GM21576 (cell line): ENCODE data around the gene REEP6.

Experiments used
- ATAC-seq: cut with Tn5 transposase; IDR thresholded peaks from one replicate; pipeline ENCODE4 v1.9.1; 2021; ENCODE audit warnings: mild to moderate bottlenecking, moderate library complexity; ENCODE audit not compliant: unreplicated experiment

The REEP6 gene

GRCh38 chr19:1491114-1491848 lies at the start of gene REEP6:
Gene REEP6 (plus strand): TSS chr19:1491181. CDS start chr19:1491270, 89 bp downstream.
- ATAC-seq, result no peak

- no peak for ATAC-seq
These were observed 49.1 kb upstream of the REEP6 start for GRCh38 chr19:1441677-1442438.

- ATAC-seq, result peak; percentile 56
These were observed 45.6 kb upstream of the REEP6 start for GRCh38 chr19:1445185-1445931.

GRCh38 chr19:1445932-1446712 lies 44.9 kb upstream of the REEP6 start:
- ATAC-seq, result no peak

- no peak for ATAC-seq
These were observed 44.1 kb upstream of the REEP6 start for GRCh38 chr19:1446713-1447481.

GRCh38 chr19:1447504-1447903 lies 43.5 kb upstream of the REEP6 start:
- no peak for ATAC-seq

GRCh38 chr19:1447944-1448343 lies 43.0 kb upstream of the REEP6 start:
- ATAC-seq, result no peak

- ATAC-seq, result no peak
These were observed 41.2 kb upstream of the REEP6 start, which contains the start of gene APC2 for GRCh38 chr19:1449467-1450442. Gene APC2 (plus strand): TSS chr19:1450121. CDS start chr19:1453002, 2,881 bp downstream.

- ATAC-seq, result no peak
These were observed 39.9 kb upstream of the REEP6 start for GRCh38 chr19:1450735-1451731.

- no peak for ATAC-seq
These were observed 38.8 kb upstream of the REEP6 start for GRCh38 chr19:1451916-1452801.

GRCh38 chr19:1452802-1453524 lies 38.0 kb upstream of the REEP6 start:
- ATAC-seq, result no peak

- ATAC-seq, result no peak
These were observed 37.2 kb upstream of the REEP6 start for GRCh38 chr19:1453525-1454364.

- no peak for ATAC-seq
These were observed 36.0 kb upstream of the REEP6 start for GRCh38 chr19:1455002-1455335.

GRCh38 chr19:1455336-1456120 lies 35.5 kb upstream of the REEP6 start:
- no peak for ATAC-seq
